ENCODE data around the gene SLC29A4. TPM values are rescaled to one million over a fixed set of nuclear protein-coding genes. Genes with fewer than 3 reads are reported as not detected.
"Not testable (repeated sequence)": the region's sequence is repeated elsewhere in the genome, so short reads cannot be mapped to it uniquely, and the experiment has no call there.

SLC29A4 gene
- total and polyA plus RNA-seq, 2 experiments from 2014 or later = 14.6 to 28.3 TPM

- TF ChIP-seq, protein P1, sequence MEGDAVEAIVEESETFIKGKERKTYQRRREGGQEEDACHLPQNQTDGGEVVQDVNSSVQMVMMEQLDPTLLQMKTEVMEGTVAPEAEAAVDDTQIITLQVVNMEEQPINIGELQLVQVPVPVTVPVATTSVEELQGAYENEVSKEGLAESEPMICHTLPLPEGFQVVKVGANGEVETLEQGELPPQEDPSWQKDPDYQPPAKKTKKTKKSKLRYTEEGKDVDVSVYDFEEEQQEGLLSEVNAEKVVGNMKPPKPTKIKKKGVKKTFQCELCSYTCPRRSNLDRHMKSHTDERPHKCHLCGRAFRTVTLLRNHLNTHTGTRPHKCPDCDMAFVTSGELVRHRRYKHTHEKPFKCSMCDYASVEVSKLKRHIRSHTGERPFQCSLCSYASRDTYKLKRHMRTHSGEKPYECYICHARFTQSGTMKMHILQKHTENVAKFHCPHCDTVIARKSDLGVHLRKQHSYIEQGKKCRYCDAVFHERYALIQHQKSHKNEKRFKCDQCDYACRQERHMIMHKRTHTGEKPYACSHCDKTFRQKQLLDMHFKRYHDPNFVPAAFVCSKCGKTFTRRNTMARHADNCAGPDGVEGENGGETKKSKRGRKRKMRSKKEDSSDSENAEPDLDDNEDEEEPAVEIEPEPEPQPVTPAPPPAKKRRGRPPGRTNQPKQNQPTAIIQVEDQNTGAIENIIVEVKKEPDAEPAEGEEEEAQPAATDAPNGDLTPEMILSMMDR (IDR thresholded peaks at IDR 0.05; ENCODE audit: low read depth, low read length) = no peak
- H3K27ac ChIP-seq = no peak overlapping the region
- DNase-seq (ENCODE audit: low read depth in 1 of 2, low spot score in 1 of 2) = peak in 1 of 2 donors; percentile 79
- no peaks in the 10 kb centered on the region for H3K4me1 ChIP-seq (ENCODE audit: low read depth)
- no peaks in the 10 kb centered on the region for H3K27me3 ChIP-seq
- no peak overlapping the region for H3K4me3 ChIP-seq
- no peaks in the 10 kb centered on the region for H3K36me3 ChIP-seq
- no peaks in the 10 kb centered on the region for H3K9me3 ChIP-seq (ENCODE audit: low read depth)
These were observed 34.4 kb upstream of the SLC29A4 start for GRCh38 chr7:5248201-5248885.

DNA sequence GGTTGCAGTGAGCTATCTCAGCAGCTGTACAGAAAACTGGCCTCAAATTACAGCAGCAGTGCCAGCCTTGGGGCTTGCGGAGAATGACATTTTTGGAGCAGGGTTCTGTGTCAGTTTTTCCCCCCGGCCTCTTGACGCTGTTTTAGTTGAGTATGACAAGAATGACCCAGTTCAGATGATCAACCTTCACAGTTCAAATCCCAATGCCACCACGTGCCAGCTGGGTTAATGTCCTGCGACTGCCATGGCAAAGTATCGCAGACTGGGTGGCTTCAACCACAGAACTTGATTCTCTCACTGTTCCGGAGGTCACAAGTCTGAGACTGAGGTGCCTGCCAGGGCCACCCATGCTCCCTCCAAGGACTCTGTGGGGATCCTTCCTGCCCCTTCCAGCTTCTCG lies 32.0 kb upstream of the SLC29A4 start:
- not testable (repeated sequence) for DNase-seq (ENCODE audit: low read depth in 1 of 2, low spot score in 1 of 2); H3K27me3 ChIP-seq; H3K27ac ChIP-seq; H3K9me3 ChIP-seq (ENCODE audit: low read depth); H3K4me1 ChIP-seq (ENCODE audit: low read depth); H3K4me3 ChIP-seq; H3K36me3 ChIP-seq

GRCh38 chr7:5253529-5253928 lies 29.2 kb upstream of the SLC29A4 start:
- DNase-seq (ENCODE audit: low read depth in 1 of 2, low spot score in 1 of 2); H3K27me3 ChIP-seq; H3K4me1 ChIP-seq (ENCODE audit: low read depth); H3K27ac ChIP-seq; H3K4me3 ChIP-seq; H3K36me3 ChIP-seq; H3K9me3 ChIP-seq (ENCODE audit: low read depth): not testable (repeated sequence)

DNA sequence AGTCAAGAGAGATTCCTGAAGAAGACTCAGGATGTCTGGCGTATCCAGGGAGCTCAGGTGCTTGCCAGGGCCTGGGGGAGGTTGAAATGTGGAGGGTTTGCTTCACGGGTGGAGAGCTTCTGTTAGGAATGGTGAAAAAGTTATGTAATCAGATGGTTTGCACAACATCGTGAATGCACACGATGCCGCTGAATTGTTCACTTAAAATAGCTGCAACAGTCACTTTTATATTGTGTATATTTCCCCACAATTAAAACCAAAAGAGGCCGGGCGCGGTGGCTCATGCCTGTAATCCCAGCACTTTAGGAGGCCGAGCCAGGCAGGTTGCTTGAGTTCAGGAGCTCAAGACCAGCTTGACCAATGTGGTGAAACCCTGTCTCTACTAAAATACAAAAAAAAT lies 28.4 kb upstream of the SLC29A4 start:
- not testable (repeated sequence) for H3K4me3 ChIP-seq; H3K9me3 ChIP-seq (ENCODE audit: low read depth); H3K27ac ChIP-seq; H3K4me1 ChIP-seq (ENCODE audit: low read depth); H3K36me3 ChIP-seq; DNase-seq (ENCODE audit: low read depth in 1 of 2, low spot score in 1 of 2); H3K27me3 ChIP-seq

GRCh38 chr7:5255832-5256231 lies 26.9 kb upstream of the SLC29A4 start:
- no peaks in the 10 kb centered on the region for H3K4me1 ChIP-seq (ENCODE audit: low read depth)
- no peaks in the 10 kb centered on the region for H3K27me3 ChIP-seq
- no peak overlapping the region for H3K4me3 ChIP-seq
- TF ChIP-seq, protein P1 (IDR thresholded peaks at IDR 0.05; ENCODE audit: low read depth, low read length) = no peak
- DNase-seq (ENCODE audit: low read depth in 1 of 2, low spot score in 1 of 2) = no peak
- no peaks in the 10 kb centered on the region for H3K36me3 ChIP-seq
- H3K9me3 ChIP-seq (ENCODE audit: low read depth) = no peaks in the 10 kb centered on the region
- H3K27ac ChIP-seq = no peak overlapping the region

DNA sequence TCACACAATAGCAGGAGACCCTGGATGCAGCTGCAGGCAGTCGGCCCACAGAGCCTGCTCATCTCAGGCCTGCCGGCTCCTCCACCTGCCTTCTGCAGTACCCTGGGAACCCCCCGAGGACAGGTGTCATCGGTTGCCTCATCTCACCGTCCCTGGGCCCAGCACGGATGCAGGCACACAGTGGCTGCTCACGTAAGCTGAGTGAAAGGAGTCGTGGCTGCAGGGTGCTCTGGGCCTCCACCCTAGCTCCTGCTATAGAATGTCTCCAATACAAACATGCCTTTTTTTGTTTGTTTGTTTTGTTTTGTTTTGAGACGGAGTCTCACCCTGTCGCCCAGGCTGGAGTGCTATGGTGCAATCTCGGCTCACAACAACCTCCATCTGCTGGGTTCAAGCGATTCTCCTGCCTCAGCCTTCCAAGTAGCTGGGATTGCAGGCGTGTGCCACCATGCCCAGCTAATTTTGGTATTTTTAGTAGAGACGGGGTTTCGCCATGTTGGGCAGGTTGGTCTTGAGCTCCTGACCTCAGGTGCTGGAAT lies 22.1 kb upstream of the SLC29A4 start:
- H3K4me1 ChIP-seq (ENCODE audit: low read depth) = peaks cover 14% of the 10 kb centered on the region

GRCh38 chr7:5263066-5263465 lies 19.7 kb upstream of the SLC29A4 start:
- H3K9me3 ChIP-seq (ENCODE audit: low read depth); H3K4me3 ChIP-seq; H3K36me3 ChIP-seq; H3K27me3 ChIP-seq: not testable (repeated sequence)
- H3K27ac ChIP-seq = peak overlapping the region; percentile 51
- peaks cover 14% of the 10 kb centered on the region for H3K4me1 ChIP-seq (ENCODE audit: low read depth)
- DNase-seq (ENCODE audit: low read depth in 1 of 2, low spot score in 1 of 2) = peak in 1 of 2 donors; percentile 56

More for the DNA sequence above, 22.1 kb upstream of the SLC29A4 start:
- not testable (repeated sequence) for H3K27me3 ChIP-seq; H3K9me3 ChIP-seq (ENCODE audit: low read depth); H3K36me3 ChIP-seq; H3K27ac ChIP-seq; DNase-seq (ENCODE audit: low read depth in 1 of 2, low spot score in 1 of 2); H3K4me3 ChIP-seq

DNA sequence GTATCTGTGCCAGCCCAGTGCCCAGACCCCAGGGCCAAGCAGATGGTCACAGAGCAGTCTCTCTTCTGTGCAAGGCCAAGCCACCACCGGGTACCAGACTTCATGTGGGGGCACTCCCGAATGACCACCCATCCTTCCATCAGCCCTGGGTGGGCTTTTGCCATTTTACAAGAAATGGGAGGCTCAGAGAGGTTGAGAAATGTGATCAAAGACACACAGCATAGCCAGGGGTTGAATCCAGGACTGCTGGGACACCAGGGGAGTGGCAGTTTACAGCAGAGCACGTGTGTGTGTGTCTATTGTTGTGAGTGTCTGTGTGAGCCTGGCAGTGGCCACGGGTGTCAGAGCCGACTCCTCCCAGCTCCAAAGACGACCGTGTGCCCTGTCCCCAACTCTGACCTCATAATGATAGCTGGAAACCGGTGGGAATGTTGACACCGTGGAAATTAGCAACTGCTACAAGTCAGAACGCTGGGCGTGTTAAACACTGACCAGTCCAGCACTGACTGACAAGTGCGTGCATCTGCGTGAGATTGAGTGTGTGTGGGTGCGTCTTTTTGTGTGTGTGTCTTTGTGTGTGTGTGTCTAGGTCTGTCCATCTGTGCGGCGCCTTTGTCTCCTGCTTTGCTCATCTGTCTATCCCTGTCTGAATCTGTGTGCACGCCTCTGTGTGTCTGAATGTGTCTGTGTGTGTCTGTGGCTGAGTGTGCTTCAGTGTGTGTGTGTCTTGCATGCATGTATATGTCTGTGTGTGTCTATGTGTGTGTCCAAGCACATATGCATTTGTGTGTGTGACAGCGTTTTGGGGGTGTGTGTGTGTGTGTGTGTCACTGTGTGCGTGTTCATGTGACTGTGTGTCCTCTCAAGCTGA lies 17.2 kb upstream of the SLC29A4 start:
- H3K27ac ChIP-seq = no peak overlapping the region
- TF ChIP-seq, protein P1 (IDR thresholded peaks at IDR 0.05; ENCODE audit: low read depth, low read length) = no peak
- H3K4me3 ChIP-seq = no peak overlapping the region
- no peak for DNase-seq (ENCODE audit: low read depth in 1 of 2, low spot score in 1 of 2)
- H3K4me1 ChIP-seq (ENCODE audit: low read depth) = peaks cover 14% of the 10 kb centered on the region
- H3K36me3 ChIP-seq = no peaks in the 10 kb centered on the region
- H3K27me3 ChIP-seq = no peaks in the 10 kb centered on the region
- H3K9me3 ChIP-seq (ENCODE audit: low read depth) = no peaks in the 10 kb centered on the region

Data from cardiac muscle cell (in vitro differentiated cells and primary cell).